GM19239 (cell line): ENCODE data around the gene ARHGAP24.
A peak's percentile ranks its signal among the peaks of the same experiment; 100 is the strongest.
"Not testable (repeated sequence)": the region's sequence is repeated elsewhere in the genome, so short reads cannot be mapped to it uniquely, and the experiment has no call there.

Source experiments
- DNase-seq: peaks from one replicate; pipeline ENCODE4 v3.0.0; 2011; ENCODE audit warnings: low spot score; ENCODE audit not compliant: insufficient read length
- FAIRE-seq: peaks from 2 replicates; lab custom pipeline; 2011; peaks lifted over from hg19 to GRCh38; lab: Jason Lieb, UNC

The ARHGAP24 gene

DNA sequence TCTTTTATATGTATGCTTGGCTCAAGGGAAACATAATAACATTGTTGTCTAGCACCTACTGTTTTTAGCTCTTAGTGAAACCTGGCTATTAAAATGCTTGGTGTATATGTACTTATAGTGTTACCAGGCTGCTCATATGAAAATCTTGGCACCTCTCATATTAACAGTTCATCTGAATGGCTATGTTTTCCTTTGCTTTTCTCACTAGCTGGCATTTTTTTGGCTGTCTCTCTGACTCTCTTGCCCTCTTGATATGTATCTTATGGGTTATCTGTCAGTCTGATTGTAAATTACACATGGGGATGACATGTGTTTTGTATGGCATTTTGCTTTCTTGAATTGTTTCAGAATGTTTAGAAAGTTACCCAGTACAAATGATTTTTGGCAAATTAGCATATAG is 158.0 kb downstream of the ARHGAP24 start:
- FAIRE-seq, result no peak
- DNase-seq, result no peak

DNA sequence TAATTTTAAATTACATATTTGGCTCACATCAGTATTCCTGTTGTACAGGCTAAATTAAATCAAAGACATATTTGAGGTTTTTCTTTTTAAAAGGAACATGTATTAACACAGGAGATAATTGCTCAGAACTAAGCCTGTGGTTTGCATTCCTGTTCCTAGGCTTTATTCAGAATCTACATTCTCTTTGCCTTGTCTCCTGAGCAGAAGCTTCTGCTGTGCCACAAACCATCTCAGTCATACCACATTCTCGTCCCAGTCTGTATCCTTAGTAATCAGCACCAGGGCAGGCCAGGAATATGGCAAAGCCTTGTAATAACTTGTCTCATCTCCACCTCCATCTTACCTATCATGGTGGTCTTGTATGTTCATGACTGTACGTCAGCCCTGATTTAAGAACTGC is 162.8 kb downstream of the ARHGAP24 start:
- no peak for FAIRE-seq

DNA sequence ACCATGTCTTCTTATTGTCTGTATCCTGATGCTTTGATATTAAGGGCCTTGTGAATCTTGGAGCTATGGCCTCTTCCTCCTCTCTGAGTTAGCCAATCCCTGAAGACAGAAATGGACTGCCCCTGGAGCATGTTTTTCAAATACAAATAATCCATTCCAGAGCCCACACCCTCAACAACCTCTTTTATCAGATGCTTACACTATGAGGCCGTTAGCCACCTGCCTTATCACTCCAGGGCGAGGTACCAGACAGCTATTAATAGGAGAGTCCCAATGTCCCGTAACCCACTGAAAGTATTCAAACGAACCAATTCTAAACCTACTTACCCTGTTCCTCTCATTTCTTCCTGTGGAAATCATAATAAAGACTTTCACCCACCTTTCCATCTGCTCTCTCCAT is 165.0 kb downstream of the ARHGAP24 start:
- FAIRE-seq, result no peak
- DNase-seq, result no peak

More for the DNA sequence above, 162.8 kb downstream of the ARHGAP24 start:
- no peak for DNase-seq

DNA sequence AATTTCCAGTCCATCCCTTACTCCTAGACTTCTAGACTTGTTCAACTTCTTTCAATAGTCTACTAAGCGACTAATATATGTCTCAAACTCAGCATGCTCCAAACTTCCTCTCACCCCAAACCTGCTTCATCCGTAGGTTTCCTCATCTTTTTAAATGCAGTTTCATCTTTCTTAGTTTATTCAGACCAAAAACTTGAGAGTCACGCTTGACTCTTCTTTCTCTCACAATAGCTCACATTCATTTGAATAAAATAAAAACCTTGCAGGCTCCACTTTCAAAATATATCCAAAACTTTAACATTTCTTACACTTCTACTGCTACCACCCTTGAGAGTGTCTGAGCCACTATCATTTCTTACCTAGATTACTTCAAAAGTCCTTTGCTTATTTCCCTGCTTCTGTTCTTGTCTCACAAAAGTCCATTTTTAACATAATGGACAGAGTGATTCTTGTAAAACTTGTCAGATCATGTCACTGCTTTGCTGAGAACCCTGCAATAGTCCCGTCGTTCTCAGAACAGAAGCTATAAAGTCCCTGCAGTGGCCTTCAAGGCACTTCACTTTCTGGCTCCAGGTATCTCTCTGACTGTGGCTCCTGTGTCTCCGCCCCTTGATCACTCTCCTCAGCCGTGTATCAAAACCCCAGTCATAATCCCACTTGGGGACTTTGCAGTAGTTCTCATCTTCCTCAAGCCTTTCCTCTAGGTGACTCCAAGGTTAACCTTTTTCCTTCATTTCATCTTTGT is 167.6 kb downstream of the ARHGAP24 start:
- FAIRE-seq (peak; percentile 64), DNase-seq (no peak)

DNA sequence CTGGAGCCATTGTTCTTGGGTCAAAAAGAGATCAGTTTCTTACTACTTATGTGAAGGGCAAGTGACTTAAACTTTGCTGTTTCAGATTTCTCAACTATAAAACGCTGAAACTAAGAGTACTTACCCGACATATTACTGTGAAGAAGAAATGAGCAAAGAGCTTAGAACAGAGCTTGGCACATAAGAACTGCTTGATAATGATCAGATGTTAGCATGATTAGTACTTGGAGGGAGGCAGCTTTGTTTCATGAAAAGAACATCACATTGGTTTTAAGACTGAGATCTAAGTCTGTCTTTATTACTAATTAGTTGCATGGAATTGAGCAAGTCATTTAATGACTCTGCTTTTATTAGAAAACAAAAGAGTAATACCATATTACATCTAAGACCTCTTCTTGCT is 169.1 kb downstream of the ARHGAP24 start:
- FAIRE-seq, result no peak
- DNase-seq, result no peak

DNA sequence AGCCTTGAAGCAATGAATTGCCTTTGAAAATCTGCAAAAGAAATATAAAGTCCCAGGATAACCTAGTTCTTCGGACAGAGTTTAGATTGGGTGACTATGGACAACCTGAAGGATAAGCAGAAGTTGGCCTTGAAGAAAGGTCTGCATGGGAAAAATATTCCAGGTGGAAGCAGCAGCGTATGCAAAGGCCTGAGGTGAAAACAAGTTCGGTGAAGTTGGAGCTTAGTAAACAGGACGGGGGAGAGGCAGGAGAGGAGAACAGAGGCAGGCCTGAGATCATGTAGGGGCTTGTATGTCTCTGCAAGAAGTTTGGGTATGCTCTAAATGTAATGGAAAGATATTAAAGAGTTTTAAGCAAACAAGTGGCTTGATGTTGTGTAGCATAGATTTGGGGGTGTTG is 176.0 kb downstream of the ARHGAP24 start:
- DNase-seq (no peak), FAIRE-seq (no peak)

DNA sequence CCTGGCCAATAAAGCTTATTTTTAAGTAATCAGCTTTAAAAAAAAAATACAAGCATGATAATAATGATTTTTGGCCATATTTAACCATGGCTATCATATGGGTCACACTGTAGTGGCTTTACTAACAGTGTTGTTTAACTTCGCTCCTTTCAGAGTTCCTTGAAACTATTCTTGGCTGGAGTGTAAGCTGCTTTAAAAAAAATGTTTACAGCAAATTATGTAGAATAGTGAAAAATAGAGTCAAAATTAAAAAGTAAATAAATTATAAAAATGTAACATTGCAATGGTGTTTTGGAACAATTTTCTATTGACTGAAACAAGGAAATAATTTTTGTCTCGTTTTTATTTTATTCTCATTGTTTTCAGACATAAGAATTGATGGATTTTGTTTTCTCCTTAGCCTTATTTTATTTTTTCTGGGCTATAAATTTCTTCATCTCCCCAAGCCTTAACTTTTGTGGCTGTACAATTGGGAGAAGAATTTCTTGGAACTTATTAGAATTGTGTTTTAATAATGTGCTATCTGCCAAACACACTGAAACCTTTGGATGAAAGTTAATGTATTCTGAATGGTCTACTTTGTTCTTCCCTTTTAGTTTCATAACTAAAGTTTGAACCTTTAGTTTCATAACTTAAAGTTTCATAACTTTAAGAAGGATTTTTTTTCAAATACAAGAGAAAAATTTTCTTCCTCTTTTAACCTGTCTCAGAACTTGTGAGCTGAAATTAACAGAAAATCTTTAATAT is 182.0 kb downstream of the ARHGAP24 start:
- no peak for FAIRE-seq

DNA sequence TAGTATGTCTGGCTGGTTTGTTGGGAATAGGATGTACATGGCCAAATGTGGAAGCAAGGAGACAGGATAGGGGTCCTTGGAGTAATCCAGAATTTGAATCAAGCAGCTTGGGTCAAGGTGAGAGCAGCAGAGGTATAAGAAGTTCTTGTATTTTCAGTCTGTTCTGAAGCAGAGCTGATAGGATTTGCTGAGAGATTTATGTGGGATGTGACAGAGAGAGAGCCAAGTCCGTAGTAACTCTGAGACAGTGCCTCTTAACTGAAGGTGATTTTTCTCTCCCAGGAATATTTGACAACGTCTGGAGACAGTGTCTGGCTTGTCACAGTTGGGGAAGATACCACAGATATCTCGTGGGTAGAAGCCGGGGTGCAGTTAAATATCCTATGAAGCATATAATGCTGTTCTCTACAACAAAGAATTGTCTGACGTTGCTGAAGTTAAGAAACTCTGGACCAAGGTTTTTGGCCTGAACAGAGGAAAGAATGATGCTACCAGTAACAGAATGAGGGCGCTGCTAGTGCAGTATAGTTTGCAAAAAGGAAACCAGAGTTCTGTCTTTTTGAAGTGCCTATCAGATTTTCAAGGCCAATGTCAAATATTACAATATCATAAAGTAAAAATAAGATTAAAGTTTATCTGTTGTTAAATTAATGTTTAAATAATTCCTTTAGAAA is 184.0 kb downstream of the ARHGAP24 start:
- no peak for FAIRE-seq

More for the DNA sequence above, 182.0 kb downstream of the ARHGAP24 start:
- no peak for DNase-seq

DNA sequence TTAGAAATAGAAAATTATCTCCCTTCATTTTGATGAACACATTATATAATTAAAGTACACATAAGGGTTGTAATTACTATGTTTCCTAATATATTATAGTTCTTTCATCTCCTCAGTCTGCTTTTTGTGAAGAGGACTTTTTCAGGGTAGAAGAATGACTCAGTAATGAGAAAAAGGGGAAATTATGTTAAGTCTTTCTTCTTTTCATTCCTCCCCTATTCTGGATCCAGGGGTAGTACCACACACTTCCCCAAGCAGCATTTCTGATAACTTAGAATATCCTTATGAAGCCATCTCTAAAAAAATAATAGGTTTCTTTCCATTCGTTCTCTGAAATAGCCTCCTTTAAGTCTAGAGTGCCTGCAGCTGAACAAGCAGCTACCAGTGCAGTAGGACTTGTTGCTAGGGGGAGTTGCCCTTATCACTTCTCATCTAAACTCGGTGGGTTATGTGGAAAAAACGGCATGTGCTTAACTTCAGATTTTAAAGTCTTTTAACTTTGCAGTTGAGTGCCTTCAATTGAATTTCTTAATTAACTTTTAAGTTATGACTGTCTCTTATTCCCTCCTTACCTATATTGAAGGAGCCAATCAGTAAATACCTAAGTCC is 184.8 kb downstream of the ARHGAP24 start:
- DNase-seq (no peak), FAIRE-seq (peak; percentile 66)

More for the DNA sequence above, 184.0 kb downstream of the ARHGAP24 start:
- DNase-seq, result no peak

DNA sequence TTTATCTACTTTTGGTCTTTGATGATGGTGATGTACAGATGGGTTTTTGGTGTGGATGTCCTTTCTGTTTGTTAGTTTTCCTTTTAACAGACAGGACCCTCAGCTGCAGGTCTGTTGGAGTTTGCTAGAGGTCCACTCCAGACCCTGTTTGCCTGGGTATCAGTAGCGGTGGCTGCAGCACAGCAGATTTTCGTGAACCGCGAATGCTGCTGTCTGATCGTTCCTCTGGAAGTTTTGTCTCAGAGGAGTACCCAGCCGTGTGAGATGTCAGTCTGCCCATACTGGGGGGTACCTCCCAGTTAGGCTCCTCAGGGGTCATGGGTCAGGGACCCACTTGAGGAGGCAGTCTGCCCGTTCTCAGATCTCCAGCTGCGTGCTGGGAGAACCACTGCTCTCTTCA is 191.7 kb downstream of the ARHGAP24 start:
- FAIRE-seq, result not testable (repeated sequence)

DNA sequence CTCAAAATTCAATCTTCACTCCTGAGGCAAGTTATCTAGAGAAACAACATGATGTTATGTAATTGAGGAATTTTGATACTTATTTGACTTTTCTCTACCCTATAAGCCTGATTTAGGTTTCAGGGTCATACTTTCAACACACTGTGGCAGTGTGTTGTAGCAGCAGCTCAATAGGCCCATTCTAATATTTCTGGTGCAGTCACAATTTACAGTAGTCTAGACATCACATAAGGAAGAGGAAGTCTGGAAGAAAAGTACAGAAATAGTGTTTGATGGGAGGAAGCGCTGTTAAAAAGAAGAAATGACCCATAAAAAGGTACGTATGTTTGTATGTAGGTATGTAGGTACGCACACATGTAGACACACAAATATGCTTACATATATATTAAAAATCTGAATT is 194.3 kb downstream of the ARHGAP24 start:
- FAIRE-seq, result no peak

More for the DNA sequence above, 191.7 kb downstream of the ARHGAP24 start:
- DNase-seq, result not testable (repeated sequence)

DNA sequence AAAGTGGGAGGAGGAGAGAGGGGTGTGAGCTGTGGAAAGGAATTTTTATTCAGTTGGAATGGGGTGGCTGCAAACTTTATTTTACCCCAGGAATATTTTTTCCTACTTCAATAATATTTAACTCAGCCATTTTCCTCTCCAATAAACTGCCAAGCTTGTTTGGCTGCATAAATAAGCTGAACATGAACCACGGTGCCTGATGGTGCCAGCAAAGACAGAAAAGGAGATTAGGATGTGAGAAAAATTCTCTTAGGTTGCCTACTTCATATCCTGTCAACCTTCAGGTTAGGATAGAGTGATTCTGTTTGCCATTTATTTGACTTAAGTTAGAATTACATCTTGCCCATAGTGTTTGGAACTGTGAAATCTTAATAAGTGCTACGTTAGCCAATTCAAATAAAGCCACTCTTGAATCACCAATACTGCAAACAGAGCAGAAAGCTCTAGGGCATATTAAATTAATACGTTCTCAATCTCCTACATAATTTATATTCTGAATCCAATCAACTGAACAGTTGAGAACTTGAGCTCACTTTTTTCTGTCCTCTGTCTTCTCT is 195.1 kb downstream of the ARHGAP24 start:
- DNase-seq, result no peak
- FAIRE-seq, result no peak

More for the DNA sequence above, 194.3 kb downstream of the ARHGAP24 start:
- DNase-seq, result no peak

DNA sequence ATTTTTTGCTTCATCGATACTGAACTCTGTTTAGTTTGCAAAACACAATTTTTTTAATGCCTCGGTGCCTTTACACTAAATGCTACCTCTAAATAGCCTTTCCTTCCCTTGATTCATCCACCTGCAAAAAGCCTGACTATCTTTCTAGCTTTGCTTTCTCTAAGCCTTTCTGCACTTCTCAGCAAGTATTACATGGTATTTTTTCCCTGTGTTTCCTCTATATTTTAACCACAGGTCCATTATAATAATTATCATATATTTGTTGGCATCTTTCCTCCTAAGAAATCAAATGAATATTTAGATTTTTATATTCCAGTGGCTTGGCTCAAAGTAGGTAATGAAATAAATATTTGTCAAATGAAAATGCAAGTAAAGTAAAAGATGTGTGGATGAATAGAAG is 196.2 kb downstream of the ARHGAP24 start:
- no peak for DNase-seq
- FAIRE-seq, result no peak

DNA sequence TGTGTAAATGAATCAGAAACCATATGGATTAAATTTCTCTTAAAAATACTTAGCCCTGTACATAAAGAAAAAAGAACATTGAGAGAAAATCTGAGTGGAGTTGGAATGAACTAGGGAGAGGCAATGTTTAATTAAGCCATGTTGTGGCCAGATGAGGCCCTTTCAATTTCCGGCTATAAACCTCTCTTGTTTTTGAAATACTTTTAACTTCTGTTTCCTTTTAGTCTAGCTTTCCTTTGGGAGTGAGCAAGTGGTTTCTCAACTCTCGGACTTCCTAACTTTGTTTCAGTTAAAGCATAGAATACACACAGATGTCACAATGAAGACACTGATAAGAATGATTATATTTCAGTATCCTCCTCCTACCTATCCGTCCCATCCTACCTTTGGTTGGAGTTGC is 197.2 kb downstream of the ARHGAP24 start:
- no peak for FAIRE-seq
- no peak for DNase-seq

DNA sequence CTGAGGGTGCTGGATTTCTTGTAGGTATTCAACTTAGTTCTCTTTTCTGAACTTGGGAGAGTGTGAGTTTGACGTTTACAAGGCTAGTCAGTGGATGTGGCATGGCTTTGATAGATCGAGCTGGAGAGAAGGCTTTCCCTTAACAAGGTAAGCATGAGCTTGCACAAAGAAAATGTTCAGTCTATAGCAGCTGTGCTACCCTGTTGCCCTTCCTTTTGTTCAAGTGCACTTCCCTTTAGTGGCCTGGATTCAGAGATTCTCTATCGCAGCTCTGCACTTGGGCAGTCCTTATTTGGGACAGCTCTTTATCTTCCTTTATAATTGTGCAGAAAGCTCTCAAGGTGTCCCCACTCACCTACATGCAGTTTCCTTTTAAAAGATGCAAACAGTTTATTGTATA is 198.0 kb downstream of the ARHGAP24 start:
- DNase-seq (no peak), FAIRE-seq (no peak)

DNA sequence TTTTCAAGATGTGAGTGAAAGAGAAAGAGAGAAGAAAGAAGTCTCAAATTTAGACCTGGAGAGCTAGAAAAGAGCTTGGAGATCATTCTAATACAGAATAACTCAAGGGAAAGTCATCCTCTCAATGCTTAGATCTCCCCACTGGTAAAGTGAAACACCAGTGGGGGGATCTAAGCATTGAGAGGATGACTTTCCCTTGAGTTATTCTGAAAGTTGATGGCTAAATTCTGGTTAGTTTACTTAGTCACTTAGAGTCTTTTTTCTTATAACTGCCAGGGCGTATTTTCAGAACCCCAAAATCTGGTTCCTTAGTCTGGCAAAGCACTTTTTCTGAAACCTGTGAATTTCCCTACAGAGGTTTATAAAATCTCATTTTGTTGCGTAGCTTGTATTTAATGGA is 198.6 kb downstream of the ARHGAP24 start:
- no peak for FAIRE-seq
- DNase-seq, result no peak

DNA sequence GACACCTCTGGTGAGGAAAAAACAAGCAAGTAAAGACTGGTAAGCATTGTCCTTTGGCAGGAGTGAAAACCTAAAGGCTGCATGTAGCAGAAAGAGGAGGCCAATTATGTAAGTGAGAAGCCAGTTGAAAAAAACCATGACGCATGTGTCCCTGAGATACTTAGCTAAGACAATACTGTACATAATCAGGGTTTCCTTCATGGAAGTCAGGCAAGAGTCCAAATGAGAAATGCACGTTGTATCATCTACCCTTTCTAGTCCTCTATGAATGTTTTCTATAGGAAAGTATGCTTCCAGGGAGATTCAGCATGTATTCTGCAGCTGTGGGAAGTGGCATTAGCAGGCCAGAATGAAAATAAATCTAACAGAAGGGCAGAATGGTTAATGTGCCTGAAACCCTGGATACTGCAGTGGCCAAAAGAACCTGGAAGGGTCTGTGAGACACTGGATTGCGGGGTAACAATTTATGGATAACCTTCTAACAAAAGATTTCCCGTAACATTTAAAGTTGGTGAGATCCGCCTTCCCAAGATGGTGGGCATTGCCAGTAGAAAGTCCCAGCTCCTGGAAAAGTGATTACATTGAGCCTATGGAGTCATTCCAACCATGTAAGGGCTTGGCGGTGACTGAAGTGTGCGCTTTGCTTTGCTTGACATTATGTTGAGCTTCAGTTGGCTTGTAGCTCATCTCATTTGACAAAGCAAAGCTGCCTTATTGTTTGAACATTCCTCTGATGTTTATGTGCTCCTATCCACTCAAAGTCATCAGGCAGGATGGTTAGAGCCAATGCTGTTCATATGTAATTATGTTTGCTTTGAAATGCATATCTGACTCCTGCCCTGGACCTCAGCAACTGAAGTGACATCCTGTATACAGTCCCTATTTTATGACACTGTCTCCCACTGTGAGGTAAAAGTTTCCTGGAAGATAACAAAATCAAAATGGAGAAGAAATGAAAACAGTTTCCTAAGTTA is 200.4 kb downstream of the ARHGAP24 start:
- no peak for DNase-seq
- FAIRE-seq, result no peak

DNA sequence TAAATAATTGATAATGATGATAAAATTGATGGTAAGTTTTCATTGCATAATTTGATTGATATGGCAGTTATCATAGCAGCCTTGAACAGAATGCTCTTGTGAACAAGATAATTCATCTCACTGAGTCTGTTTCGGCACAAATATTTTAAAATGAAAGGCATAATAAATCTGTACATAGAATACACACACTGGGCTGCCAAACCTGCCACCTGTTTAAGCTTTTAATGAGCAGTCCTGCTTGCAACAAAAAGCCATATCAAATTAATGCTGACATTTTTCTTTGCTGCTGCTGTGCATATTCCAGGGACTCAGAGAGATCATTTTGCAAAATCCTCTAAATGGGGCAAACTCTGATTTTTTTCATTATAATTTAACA is 201.1 kb downstream of the ARHGAP24 start:
- FAIRE-seq (no peak), DNase-seq (no peak)
